H1 (cell line): Measurements from ENCODE around the gene TBL1Y. TPM values are rescaled to one million over a fixed set of nuclear protein-coding genes. Genes with fewer than 3 reads are reported as not detected.
"Not testable (repeated sequence)": the region's sequence is repeated elsewhere in the genome, so short reads cannot be mapped to it uniquely, and the experiment has no call there.

Source experiments
- CTCF ChIA-PET: fragments of 300-600 bp; sonication (Branson Sonifier 250); formaldehyde crosslinking; loops from one replicate; lab custom pipeline; 2021; ENCODE audit not compliant: partially characterized antibody; lab: Charles Lee
- POLR2A ChIA-PET: fragments of 300-600 bp; sonication (Branson Sonifier 250); formaldehyde crosslinking; loops from one replicate; lab custom pipeline; 2021; ENCODE audit warnings: inconsistent platforms; ENCODE audit not compliant: partially characterized antibody; lab: Charles Lee
- DNase-seq, 2 experiments: peaks; one replicate each; pipeline versions ENCODE4 v3.0.0 to v3.0.0-alpha.2; 2010 to 2022; ENCODE audit warnings: low spot score in 2 of 2, low read depth in 1 of 2, mixed read lengths in 1 of 2
- FAIRE-seq: peaks from 2 replicates; lab custom pipeline; 2011; peaks lifted over from hg19 to GRCh38; lab: Jason Lieb, UNC
- H2AFZ ChIP-seq: 2 replicates; pipeline ENCODE4 v1.8.1; 2012; ENCODE audit warnings: low read length, inconsistent platforms
- H2AK5ac ChIP-seq: 2 replicates; pipeline ENCODE4 v1.6.1; 2013; ENCODE audit warnings: low read depth, low read length
- H2BK120ac ChIP-seq: replicated peaks from 2 replicates; pipeline ENCODE3; 2013; ENCODE audit warnings: low read depth, low read length, inconsistent platforms
- H2BK12ac ChIP-seq: 2 replicates; pipeline ENCODE4 v1.6.1; 2013; ENCODE audit warnings: low read depth, low read length
- H2BK15ac ChIP-seq: 2 replicates; pipeline ENCODE4 v1.6.1; 2013; ENCODE audit warnings: low read length
- H2BK20ac ChIP-seq: 2 replicates; pipeline ENCODE4 v1.6.1; 2013; ENCODE audit warnings: low read length
- H2BK5ac ChIP-seq: 2 replicates; pipeline ENCODE4 v1.6.1; 2013; ENCODE audit warnings: low read depth, low read length
- H3K14ac ChIP-seq: 2 replicates; pipeline ENCODE4 v1.6.1; 2013; ENCODE audit warnings: inconsistent platforms; ENCODE audit not compliant: insufficient read length
- H3K18ac ChIP-seq: 2 replicates; pipeline ENCODE4 v1.6.1; 2013; ENCODE audit warnings: low read length; ENCODE audit errors: extremely low read depth
- H3K23ac ChIP-seq: 2 replicates; pipeline ENCODE4 v1.6.1; 2013; ENCODE audit warnings: inconsistent platforms; ENCODE audit not compliant: insufficient read length
- H3K23me2 ChIP-seq: 2 replicates; pipeline ENCODE4 v1.6.1; 2013; ENCODE audit warnings: low read depth, low read length
- H3K27ac ChIP-seq: 2 replicates; pipeline ENCODE4 v1.6.1; 2011; ENCODE audit warnings: low read depth, low read length, inconsistent platforms
- H3K27me3 ChIP-seq, 4 experiments: replicated peaks in 1 of 4; 1 replicate in 1 of 4; 2 replicates in 3 of 4; pipeline versions ENCODE4 v1.6.1 to v1.8.1; 2011 to 2013; ENCODE audit warnings: low read length in 3 of 4, mild to moderate bottlenecking in 3 of 4, inconsistent platforms in 2 of 4, mixed read lengths in 2 of 4, moderate library complexity in 1 of 4; ENCODE audit not compliant: control insufficient read depth in 3 of 4, insufficient read depth in 3 of 4; ENCODE audit errors: extremely low read depth in 1 of 4
- H3K36me3 ChIP-seq, 4 experiments: 2 replicates each; pipeline versions ENCODE4 v1.6.1 to v1.8.1; 2011 to 2013; ENCODE audit warnings: mild to moderate bottlenecking in 4 of 4, low read length in 3 of 4, moderate library complexity in 2 of 4, control low read depth in 1 of 4, inconsistent platforms in 1 of 4; ENCODE audit not compliant: insufficient read depth in 4 of 4, control insufficient read depth in 2 of 4
- H3K4ac ChIP-seq: replicated peaks from 2 replicates; pipeline ENCODE3; 2013; ENCODE audit warnings: low read length, low read depth, mixed read lengths, inconsistent platforms; ENCODE audit not compliant: insufficient read length
- H3K4me1 ChIP-seq, 4 experiments: replicated peaks in 1 of 4; 1 replicate in 1 of 4; 2 replicates in 3 of 4; pipeline versions ENCODE4 v1.6.1 to v1.8.1; 2011 to 2013; ENCODE audit warnings: low read length in 3 of 4, inconsistent platforms in 2 of 4, mixed read lengths in 1 of 4; ENCODE audit not compliant: insufficient read depth in 4 of 4, control insufficient read depth in 3 of 4
- H3K4me2 ChIP-seq, 2 experiments: 2 replicates each; pipeline versions ENCODE4 v1.6.1 to v1.8.1; 2011 to 2013; ENCODE audit warnings: low read depth in 2 of 2, low read length in 2 of 2, control low read depth in 1 of 2, inconsistent platforms in 1 of 2, mild to moderate bottlenecking in 1 of 2; ENCODE audit not compliant: insufficient read depth in 1 of 2
- H3K4me3 ChIP-seq, 4 experiments: fragments of 200-600, 300-600 bp in 1 of 4; sonication (generic), shearing (Covaris generic), sonication (Bioruptor Twin) in 1 of 4; 2 replicates each; pipeline versions ENCODE4 v1.5.1 to v1.8.1; 2011 to 2016; ENCODE audit warnings: low read length in 4 of 4, low read depth in 3 of 4, control low read depth in 2 of 4, inconsistent platforms in 2 of 4, mild to moderate bottlenecking in 2 of 4, mixed read lengths in 1 of 4, moderate library complexity in 1 of 4; ENCODE audit not compliant: insufficient read depth in 2 of 4; ENCODE audit errors: extremely low read depth in 1 of 4
- H3K56ac ChIP-seq: replicated peaks from 2 replicates; pipeline ENCODE3; 2013; ENCODE audit warnings: low read depth, mild to moderate bottlenecking, mixed read lengths, low read length, inconsistent platforms; ENCODE audit not compliant: insufficient read length
- H3K79me1 ChIP-seq: 2 replicates; pipeline ENCODE4 v1.6.1; 2013; ENCODE audit warnings: low read depth, low read length, control low read depth
- H3K79me2 ChIP-seq, 2 experiments: 2 replicates each; pipeline versions ENCODE4 v1.6.1 to v1.8.1; 2012 to 2013; ENCODE audit warnings: low read length in 2 of 2, mild to moderate bottlenecking in 2 of 2, inconsistent platforms in 1 of 2; ENCODE audit not compliant: insufficient read depth in 2 of 2, control insufficient read depth in 1 of 2
- H3K9ac ChIP-seq, 4 experiments: replicated peaks in 1 of 4; 1 replicate in 1 of 4; 2 replicates in 3 of 4; pipeline versions ENCODE4 v1.6.1 to v1.8.1; 2011 to 2013; ENCODE audit warnings: low read depth in 3 of 4, low read length in 3 of 4, control low read depth in 2 of 4, mild to moderate bottlenecking in 2 of 4, moderate library complexity in 2 of 4, inconsistent platforms in 1 of 4; ENCODE audit errors: extremely low read depth in 1 of 4
- H3K9me3 ChIP-seq, 2 experiments: 2 replicates each; pipeline versions ENCODE4 v1.6.1 to v1.8.1; 2012 to 2013; ENCODE audit warnings: mild to moderate bottlenecking in 2 of 2, moderate library complexity in 2 of 2, control low read depth in 1 of 2, inconsistent platforms in 1 of 2, low read depth in 1 of 2, low read length in 1 of 2, mixed read lengths in 1 of 2; ENCODE audit not compliant: insufficient read depth in 2 of 2
- H4K20me1 ChIP-seq, 2 experiments: replicated peaks in 1 of 2; 2 replicates each; pipeline versions ENCODE3 to v1.8.1; 2011 to 2013; ENCODE audit warnings: inconsistent platforms in 2 of 2, low read length in 2 of 2, mild to moderate bottlenecking in 1 of 2; ENCODE audit not compliant: insufficient read depth in 2 of 2, control insufficient read depth in 1 of 2
- H4K5ac ChIP-seq: 2 replicates; pipeline ENCODE4 v1.6.1; 2013; ENCODE audit warnings: low read length, low read depth, mixed read lengths, inconsistent platforms; ENCODE audit not compliant: insufficient read length
- H4K8ac ChIP-seq: 2 replicates; pipeline ENCODE4 v1.8.0; 2013; ENCODE audit warnings: mild to moderate bottlenecking, moderate library complexity, low read length, inconsistent platforms; ENCODE audit not compliant: insufficient read depth; ENCODE audit errors: extremely low read depth
- H4K91ac ChIP-seq: replicated peaks from 2 replicates; pipeline ENCODE3; 2013; ENCODE audit warnings: low read length, mixed read lengths, inconsistent platforms; ENCODE audit not compliant: insufficient read length
- JUN ChIP-seq: IDR thresholded peaks from 2 replicates; pipeline ENCODE4 v1.6.1; 2011; ENCODE audit warnings: low read depth, mild to moderate bottlenecking, improper control_type of control experiment, low read length
- NANOG ChIP-seq: IDR thresholded peaks from 2 replicates; pipeline ENCODE4 v1.6.1; 2011; ENCODE audit warnings: low read length, low read depth, mild to moderate bottlenecking, inconsistent platforms; ENCODE audit not compliant: insufficient read depth, poor library complexity, severe bottlenecking
- SP1 ChIP-seq: IDR thresholded peaks from 2 replicates; pipeline ENCODE4 v1.6.1; 2011; ENCODE audit warnings: low read depth, low read length
- WGBS, 2 experiments: shearing (Covaris generic) in 1 of 2; methylation state at CpG; one replicate each; pipeline versions ENCODE4 v1.1.6 to v1.1.7; 2013 to 2015; ENCODE audit warnings: low lambda C conversion rate in 2 of 2, mixed read lengths in 2 of 2, inconsistent platforms in 1 of 2, low coverage in 1 of 2, missing lambda C conversion rate in 1 of 2; ENCODE audit not compliant: insufficient replicate concordance in 2 of 2, insufficient coverage in 1 of 2, insufficient read length in 1 of 2; ENCODE audit errors: extremely low coverage in 1 of 2, missing lambda C conversion rate in 1 of 2; 5-methylcytosine and 5-hydroxymethylcytosine counted together
- polyA plus RNA-seq, 7 experiments: library from polyadenylated mRNA; depleted of rRNA in 3 of 7; stranded (reverse) in 5 of 7; unstranded in 2 of 7; fragments of >200 nt in 5 of 7; fragments of 200-250 nt in 2 of 7; gene quantifications; 1 replicate in 5 of 7; 2 replicates in 1 of 7; 4 replicates in 1 of 7; pipeline versions ENCODE4 v1.2.1 to v1.2.3, GENCODE V29; 2011 to 2013; ENCODE audit warnings: missing spikeins in 2 of 7, mixed read lengths in 2 of 7
- total RNA-seq: library from RNA; stranded (reverse); fragmentation: NEBNext Ultra II Directional; extraction: Animal tissue kit (Norgen Biotek cat#: 25700); gene quantifications from 2 replicates; pipeline ENCODE4 v1.2.1, GENCODE V29; 2021

TBL1Y gene
- total and polyA plus RNA-seq, 2 of the 8 experiments (the other 6 are each of a cell fraction or from before 2014, with no cell fraction given) = 2.5 to 4.2 TPM

DNA sequence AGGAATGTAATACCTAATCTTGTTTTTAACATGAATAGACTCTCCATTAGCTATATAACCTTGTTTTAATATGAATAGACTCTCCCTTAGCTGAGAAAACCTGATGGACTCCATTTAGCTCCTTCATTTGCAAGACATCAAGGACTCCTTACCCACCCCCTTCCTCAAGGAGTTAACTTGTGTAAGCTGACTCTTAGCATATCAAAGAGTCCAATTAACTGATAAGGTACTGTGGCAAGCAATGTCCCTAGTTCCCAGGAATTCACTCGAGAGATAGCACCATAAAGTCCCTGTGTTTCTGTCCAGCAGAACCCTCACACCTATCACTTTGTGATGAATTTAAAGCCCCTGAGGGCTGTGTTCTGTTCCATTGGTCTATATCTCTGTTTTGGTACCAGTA lies 15.3 kb upstream of the TBL1Y start:
- H3K4me1 ChIP-seq = peaks cover 0 to 8% (median 3%) of the 10 kb centered on the region in 4 experiments; a peak in 4 of 7 replicates
- no peak overlapping the region for H2BK5ac ChIP-seq
- H3K36me3 ChIP-seq = no peaks in the 10 kb centered on the region
- H3K9me3 ChIP-seq = no peaks in the 10 kb centered on the region
- no peak overlapping the region for H2BK120ac ChIP-seq
- WGBS, 2 experiments = 0% methylated on average over 1 of the region's 1 CpG; no CpG with 5 or more reads in 1 of the 2 experiments
- H2BK12ac ChIP-seq = no peak overlapping the region
- no peak overlapping the region for H2AFZ ChIP-seq
- peaks cover 30 to 61% (median 52%) of the 10 kb centered on the region in 4 experiments for H3K27me3 ChIP-seq
- peak overlapping the region; percentile 31 to 38 for H3K4me2 ChIP-seq
- H2AK5ac ChIP-seq = no peak overlapping the region
- H4K91ac ChIP-seq = no peak overlapping the region
- H3K18ac ChIP-seq = no peak overlapping the region
- H4K8ac ChIP-seq = no peak overlapping the region
- no peaks in the 10 kb centered on the region for H3K79me2 ChIP-seq
- H3K79me1 ChIP-seq = no peaks in the 10 kb centered on the region
- H2BK15ac ChIP-seq = no peak overlapping the region
- FAIRE-seq (peak; percentile 88), DNase-seq (no peak)
- no peaks in the 10 kb centered on the region for H3K23me2 ChIP-seq
- no peak overlapping the region for H3K27ac ChIP-seq
- TF ChIP-seq JUN (no peak), NANOG (peak; percentile 29), SP1 (peak; percentile 29; the same call in 1 of the 2 replicates)
- peak overlapping the region in 1 of 4 experiments; percentile 28; a peak in 1 of 8 replicates for H3K4me3 ChIP-seq
- POLR2A ChIA-PET = interaction anchor here (6.7 kb wide), 1 partner anchor 13 kb away, joined by 47 read pairs; the partner anchor contains the start of gene TBL1Y
- H4K5ac ChIP-seq = no peak overlapping the region
- H3K14ac ChIP-seq = no peak overlapping the region
- H2BK20ac ChIP-seq = no peak overlapping the region
- no peak overlapping the region for H3K56ac ChIP-seq
- H3K23ac ChIP-seq = no peak overlapping the region
- no peaks in the 10 kb centered on the region for H4K20me1 ChIP-seq
- no peak overlapping the region for H3K4ac ChIP-seq
- CTCF ChIA-PET = no interaction called here
- H3K9ac ChIP-seq = no peak overlapping the region

DNA sequence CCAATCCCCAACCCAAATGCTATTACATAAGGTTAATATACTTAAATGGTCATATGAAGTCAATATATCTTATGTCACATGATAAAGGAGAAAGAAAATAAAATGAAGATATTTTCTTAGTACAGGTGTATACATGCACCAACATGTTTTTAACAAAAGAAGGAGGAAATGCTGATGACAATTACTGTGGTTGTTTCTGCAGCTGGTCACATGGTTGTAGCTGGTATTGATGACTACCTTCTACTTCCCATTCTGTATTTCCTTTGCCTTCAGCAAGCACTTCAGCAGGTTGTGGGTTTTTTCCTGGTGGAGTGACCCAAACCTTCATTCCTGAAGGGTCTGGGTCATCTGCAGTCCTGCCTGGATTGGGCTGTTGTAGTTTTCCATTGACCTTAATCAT lies 8.4 kb upstream of the TBL1Y start:
- H3K9me3 ChIP-seq, H3K4me2 ChIP-seq, H3K18ac ChIP-seq, H2BK15ac ChIP-seq, H4K91ac ChIP-seq, H2BK20ac ChIP-seq, H2BK5ac ChIP-seq, H4K5ac ChIP-seq, H4K8ac ChIP-seq, H3K79me1 ChIP-seq, H3K56ac ChIP-seq, H3K9ac ChIP-seq, H3K4me1 ChIP-seq, H3K27ac ChIP-seq, FAIRE-seq, H3K23me2 ChIP-seq, H3K36me3 ChIP-seq, H3K4ac ChIP-seq, CTCF ChIA-PET, H3K14ac ChIP-seq, H2AFZ ChIP-seq, H2AK5ac ChIP-seq, H3K79me2 ChIP-seq, H2BK12ac ChIP-seq, H2BK120ac ChIP-seq, DNase-seq, POLR2A ChIA-PET, H3K23ac ChIP-seq, H4K20me1 ChIP-seq, H3K4me3 ChIP-seq: not testable (repeated sequence)
- H3K27me3 ChIP-seq = peaks cover 6 to 14% (median 10%) of the 10 kb centered on the region in 4 experiments
